ENCODE results near the gene OSTM1. TPM values are rescaled to one million over a fixed set of nuclear protein-coding genes. Genes with fewer than 3 reads are reported as not detected.

Gene OSTM1
- total and polyA plus RNA-seq, 12 donors: 17.3 to 57.9 (median 37.1) TPM

DNA sequence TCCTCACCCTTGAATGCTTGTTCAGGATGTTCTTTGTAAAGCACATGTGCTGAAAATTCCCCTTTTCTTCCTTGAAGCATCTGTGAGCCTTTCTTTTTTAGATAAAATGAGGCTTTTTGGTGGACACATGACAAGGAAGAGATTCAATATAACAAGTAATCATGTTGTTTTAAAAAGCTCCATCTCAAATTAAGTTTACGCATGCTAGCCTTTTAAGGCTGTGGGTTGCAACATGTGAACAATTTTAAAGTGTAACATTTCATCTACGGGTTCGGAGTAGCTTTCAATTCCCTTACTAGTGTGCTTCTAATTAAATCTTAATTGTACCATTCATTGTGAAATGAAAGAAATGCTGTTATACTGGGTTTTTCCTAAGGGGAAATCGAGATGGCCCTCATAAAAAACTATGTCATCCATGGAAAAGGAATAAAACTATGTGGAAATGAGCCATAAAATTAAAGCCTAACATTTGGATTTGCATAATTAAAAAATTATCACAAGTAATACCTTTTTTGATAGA is 19.3 kb upstream of the OSTM1 start:
- ATAC-seq (no peak), DNase-seq (no peak)
- H3K36me3 ChIP-seq: no peaks in the 10 kb centered on the region
- no peaks in the 10 kb centered on the region for H3K9me3 ChIP-seq
- TF ChIP-seq, protein P1, sequence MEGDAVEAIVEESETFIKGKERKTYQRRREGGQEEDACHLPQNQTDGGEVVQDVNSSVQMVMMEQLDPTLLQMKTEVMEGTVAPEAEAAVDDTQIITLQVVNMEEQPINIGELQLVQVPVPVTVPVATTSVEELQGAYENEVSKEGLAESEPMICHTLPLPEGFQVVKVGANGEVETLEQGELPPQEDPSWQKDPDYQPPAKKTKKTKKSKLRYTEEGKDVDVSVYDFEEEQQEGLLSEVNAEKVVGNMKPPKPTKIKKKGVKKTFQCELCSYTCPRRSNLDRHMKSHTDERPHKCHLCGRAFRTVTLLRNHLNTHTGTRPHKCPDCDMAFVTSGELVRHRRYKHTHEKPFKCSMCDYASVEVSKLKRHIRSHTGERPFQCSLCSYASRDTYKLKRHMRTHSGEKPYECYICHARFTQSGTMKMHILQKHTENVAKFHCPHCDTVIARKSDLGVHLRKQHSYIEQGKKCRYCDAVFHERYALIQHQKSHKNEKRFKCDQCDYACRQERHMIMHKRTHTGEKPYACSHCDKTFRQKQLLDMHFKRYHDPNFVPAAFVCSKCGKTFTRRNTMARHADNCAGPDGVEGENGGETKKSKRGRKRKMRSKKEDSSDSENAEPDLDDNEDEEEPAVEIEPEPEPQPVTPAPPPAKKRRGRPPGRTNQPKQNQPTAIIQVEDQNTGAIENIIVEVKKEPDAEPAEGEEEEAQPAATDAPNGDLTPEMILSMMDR (IDR thresholded peaks at IDR 0.05): no peak
- intact Hi-C loops (cut with DNase I): no loop called here
- H3K27ac ChIP-seq: no peak overlapping the region
- H3K27me3 ChIP-seq: peaks cover 0 to 36% (median 9%) of the 10 kb centered on the region in 7 donors
- WGBS, 2 donors: 86 to 92% methylated on average over 4 of the region's 4 CpGs
- H3K4me1 ChIP-seq: no peaks in the 10 kb centered on the region
- no peak overlapping the region for H3K4me3 ChIP-seq

DNA sequence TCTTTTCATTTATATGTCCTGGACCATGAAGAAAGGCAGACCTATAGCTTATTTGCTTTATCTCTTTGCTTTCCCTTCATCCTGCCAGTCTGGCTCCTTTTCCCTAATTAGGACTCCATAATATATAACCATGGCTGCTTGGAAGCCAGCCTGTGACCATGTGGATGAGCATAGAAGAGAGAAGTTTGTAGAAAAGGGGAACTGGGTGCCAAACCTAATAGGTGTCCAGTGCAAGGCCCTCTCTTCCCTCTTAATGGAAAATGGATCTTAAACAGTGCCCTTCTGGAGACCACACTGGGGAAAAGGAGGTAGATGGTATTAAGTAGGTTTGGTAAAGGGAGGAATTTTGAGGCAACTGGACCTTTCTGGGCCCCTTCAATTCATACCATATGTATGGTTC is 16.7 kb upstream of the OSTM1 start:
- Histone ChIP-seq H3K4me1 (no peaks in the 10 kb centered on the region), H3K27ac (no peak overlapping the region), H3K9me3 (no peaks in the 10 kb centered on the region), H3K4me3 (no peak overlapping the region), H3K36me3 (no peaks in the 10 kb centered on the region), H3K27me3 (peaks cover 0 to 37% (median 11%) of the 10 kb centered on the region in 7 donors)
- no peak for ATAC-seq
- no peak for DNase-seq
- TF ChIP-seq, protein P1 (IDR thresholded peaks at IDR 0.05): no peak
- intact Hi-C loops (cut with DNase I): no loop called here

GRCh38 chr6:108083349-108083748 is 8.8 kb upstream of the OSTM1 start:
- DNase-seq: no peak
- no peak for ATAC-seq
- no peak overlapping the region for H3K27ac ChIP-seq
- TF ChIP-seq, protein P1 (IDR thresholded peaks at IDR 0.05): no peak
- WGBS, 2 donors: 79 to 89% methylated on average over 5 of the region's 5 CpGs
- H3K27me3 ChIP-seq: peaks cover 0 to 20% (median 0%) of the 10 kb centered on the region in 7 donors
- H3K9me3 ChIP-seq: no peaks in the 10 kb centered on the region
- no peaks in the 10 kb centered on the region for H3K4me1 ChIP-seq
- intact Hi-C loops (cut with DNase I): no loop called here
- no peaks in the 10 kb centered on the region for H3K36me3 ChIP-seq
- H3K4me3 ChIP-seq: no peak overlapping the region

DNA sequence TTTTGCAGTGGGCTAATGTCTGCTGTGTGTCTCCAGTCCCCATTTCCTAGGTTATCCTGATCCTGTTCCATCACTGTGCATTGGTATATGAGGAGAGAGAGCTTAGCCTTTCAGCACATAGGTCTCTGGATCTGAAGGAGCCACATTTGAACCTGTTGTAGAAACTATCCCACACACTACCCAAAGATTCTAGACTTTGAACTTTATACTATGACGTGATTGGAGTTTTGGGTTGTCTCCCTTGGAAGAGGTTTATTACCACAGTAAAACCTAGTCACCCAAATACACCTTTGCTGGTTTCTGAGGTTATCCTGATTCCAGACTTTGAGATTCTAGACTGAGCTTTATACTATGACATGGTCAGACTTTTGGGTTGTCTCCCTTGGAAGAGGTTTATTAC is 8.0 kb upstream of the OSTM1 start:
- no peak for ATAC-seq
- TF ChIP-seq, protein P1 (IDR thresholded peaks at IDR 0.05): no peak
- DNase-seq: no peak
- no peak overlapping the region for H3K27ac ChIP-seq
- no peak overlapping the region for H3K4me3 ChIP-seq
- H3K9me3 ChIP-seq: no peaks in the 10 kb centered on the region
- H3K4me1 ChIP-seq: no peaks in the 10 kb centered on the region
- H3K36me3 ChIP-seq: no peaks in the 10 kb centered on the region
- 97 to 98% methylated on average over 1 of the region's 1 CpG for WGBS, 2 donors
- H3K27me3 ChIP-seq: peaks cover 0 to 18% (median 0%) of the 10 kb centered on the region in 7 donors
- intact Hi-C loops (cut with DNase I): no loop called here
